IMR-90 (cell line): ENCODE data around the gene MINDY1. TPM values are rescaled to one million over a fixed set of nuclear protein-coding genes. Genes with fewer than 3 reads are reported as not detected.

ENCODE experiments used
- ATAC-seq: fragments of 200-7000 bp; cut with Tn5 transposase; 2 replicates; pipeline ENCODE4 v1.9.1; 2020; ENCODE audit warnings: low read depth, mild to moderate bottlenecking, moderate library complexity
- BruUV-seq: library from RNA; stranded (reverse); fragments of 400-500 nt; replicated peaks from 2 replicates; lab custom pipeline; 2021; lab: Mats Ljungman, UMichigan
- CTCF ChIA-PET: fragments of 300-600 bp; formaldehyde crosslinking; extraction: SDS; loops from one replicate; lab custom pipeline; 2021; ENCODE audit warnings: antibody characterized with exemption; lab: Yijun Ruan, JAX
- POLR2A ChIA-PET: fragments of 300-600 bp; sonication (Branson Sonifier 250); formaldehyde crosslinking; loops from one replicate; lab custom pipeline; 2022; ENCODE audit warnings: antibody characterized with exemption; ENCODE audit not compliant: unreplicated experiment; lab: Charles Lee
- DNase-seq: peaks from one replicate; pipeline ENCODE4 v3.0.0; 2013
- H2AFZ ChIP-seq: replicated peaks from 2 replicates; pipeline ENCODE3; 2013; ENCODE audit warnings: low read length, mild to moderate bottlenecking; ENCODE audit not compliant: poor library complexity
- H2AK5ac ChIP-seq: 2 replicates; pipeline ENCODE4 v1.6.1; 2013; ENCODE audit warnings: low read depth, low read length, inconsistent platforms
- H2AK9ac ChIP-seq: replicated peaks from 2 replicates; pipeline ENCODE3; 2013; ENCODE audit warnings: mild to moderate bottlenecking, low read depth, low read length, moderate library complexity; ENCODE audit not compliant: poor library complexity
- H2BK120ac ChIP-seq: 2 replicates; pipeline ENCODE4 v1.6.1; 2013; ENCODE audit warnings: low read depth, low read length, inconsistent platforms
- H2BK15ac ChIP-seq: 3 replicates; pipeline ENCODE4 v1.6.1; 2013; ENCODE audit warnings: low read depth, low read length, inconsistent platforms
- H2BK20ac ChIP-seq: 2 replicates; pipeline ENCODE4 v1.6.1; 2013; ENCODE audit warnings: low read depth, mild to moderate bottlenecking, inconsistent platforms, low read length, moderate library complexity
- H2BK5ac ChIP-seq: 2 replicates; pipeline ENCODE4 v1.6.1; 2013; ENCODE audit warnings: mild to moderate bottlenecking, low read depth, low read length, inconsistent platforms; ENCODE audit not compliant: poor library complexity, severe bottlenecking
- H3K14ac ChIP-seq: replicated peaks from 2 replicates; pipeline ENCODE4 v1.6.1; 2013; ENCODE audit warnings: low read depth, low read length, inconsistent platforms
- H3K18ac ChIP-seq: 2 replicates; pipeline ENCODE4 v1.6.1; 2013; ENCODE audit warnings: low read depth, low read length, control low read depth
- H3K23ac ChIP-seq: 2 replicates; pipeline ENCODE4 v1.6.1; 2013; ENCODE audit warnings: low read depth, low read length, inconsistent platforms
- H3K27ac ChIP-seq: 2 replicates; pipeline ENCODE4 v1.5.1; 2013; ENCODE audit warnings: mild to moderate bottlenecking, control low read depth, low read length; ENCODE audit not compliant: insufficient read depth
- H3K27me3 ChIP-seq: 2 replicates; pipeline ENCODE4 v1.6.1; 2013; ENCODE audit warnings: low read length; ENCODE audit not compliant: control insufficient read depth, insufficient read depth
- H3K36me3 ChIP-seq: 2 replicates; pipeline ENCODE4 v1.6.1; 2013; ENCODE audit warnings: low read length, mixed read lengths; ENCODE audit not compliant: control insufficient read depth, insufficient read depth
- H3K4ac ChIP-seq: 2 replicates; pipeline ENCODE4 v1.6.1; 2013; ENCODE audit warnings: low read depth, low read length, inconsistent platforms
- H3K4me1 ChIP-seq: 2 replicates; pipeline ENCODE4 v1.6.1; 2013; ENCODE audit warnings: low read length, mixed read lengths; ENCODE audit not compliant: control insufficient read depth, insufficient read depth
- H3K4me2 ChIP-seq: 2 replicates; pipeline ENCODE4 v1.6.1; 2013; ENCODE audit warnings: low read depth, mild to moderate bottlenecking, control low read depth, low read length, moderate library complexity
- H3K4me3 ChIP-seq: 2 replicates; pipeline ENCODE4 v1.5.1; 2013; ENCODE audit warnings: low read depth, mild to moderate bottlenecking, control low read depth, low read length, moderate library complexity; ENCODE audit not compliant: insufficient read depth
- H3K56ac ChIP-seq: 2 replicates; pipeline ENCODE4 v1.6.1; 2013; ENCODE audit warnings: low read length, inconsistent platforms; ENCODE audit not compliant: insufficient read depth; ENCODE audit errors: extremely low read depth
- H3K79me1 ChIP-seq, 2 experiments: 2 replicates each; pipeline ENCODE4 v1.6.1; 2013; ENCODE audit warnings: low read length in 2 of 2, inconsistent platforms in 1 of 2, low read depth in 1 of 2
- H3K9ac ChIP-seq: 2 replicates; pipeline ENCODE4 v1.6.1; 2013; ENCODE audit warnings: low read depth, low read length, control low read depth
- H3K9me1 ChIP-seq: 2 replicates; pipeline ENCODE4 v1.6.1; 2013; ENCODE audit warnings: low read length, inconsistent platforms; ENCODE audit not compliant: insufficient read depth
- H3K9me3 ChIP-seq: 2 replicates; pipeline ENCODE4 v1.6.1; 2013; ENCODE audit warnings: low read length; ENCODE audit not compliant: control insufficient read depth, insufficient read depth
- H4K20me1 ChIP-seq: 2 replicates; pipeline ENCODE4 v1.6.1; 2013; ENCODE audit warnings: low read length, inconsistent platforms; ENCODE audit not compliant: insufficient read depth
- H4K5ac ChIP-seq: 2 replicates; pipeline ENCODE4 v1.6.1; 2013; ENCODE audit warnings: mild to moderate bottlenecking, low read depth, low read length, control low read depth
- H4K8ac ChIP-seq, 2 experiments: 2 replicates each; pipeline ENCODE4 v1.6.1; 2013; ENCODE audit warnings: low read depth in 2 of 2, low read length in 2 of 2, control low read depth in 1 of 2, inconsistent platforms in 1 of 2
- H4K91ac ChIP-seq: 2 replicates; pipeline ENCODE4 v1.6.1; 2013; ENCODE audit warnings: low read depth, low read length, inconsistent platforms; ENCODE audit not compliant: insufficient read depth
- BHLHE40 ChIP-seq: fragments of 150-350 bp; IDR thresholded peaks from 2 replicates; pipeline ENCODE4 v1.6.1; 2016; ENCODE audit warnings: mild to moderate bottlenecking, low read depth, low read length
- dilution Hi-C: fragments of 300-500 bp; cut with HindIII; formaldehyde crosslinking; loops from one replicate; pipeline ENCODE4 v1.14.3; 2018; ENCODE audit warnings: low sequenced_read_pairs; ENCODE audit not compliant: unreplicated experiment
- in situ Hi-C: fragments of 300-500 bp; cut with MboI; formaldehyde crosslinking; loops from 3 replicates; pipeline ENCODE4 v1.14.3; 2019; ENCODE audit warnings: low sequenced_read_pairs, inconsistent platforms, mixed read lengths
- intact Hi-C: fragments of 100-400 bp; cut with micrococcal nuclease; formaldehyde crosslinking; loops from 2 replicates; pipeline ENCODE4 v1.10.0; 2022
- polyA plus RNA-seq, 3 experiments: library from polyadenylated mRNA; depleted of rRNA; stranded (reverse); fragments of >200 nt; gene quantifications; 2 replicates each; pipeline ENCODE4 v1.2.3, GENCODE V29; 2012; ENCODE audit warnings: low replicate concordance in 1 of 3
- total RNA-seq: library from RNA; depleted of rRNA; stranded (reverse); fragments of >200 nt; gene quantifications from 2 replicates; pipeline ENCODE4 v1.2.3, GENCODE V29; 2012

Gene MINDY1
- total and polyA plus RNA-seq, 2 of the 4 experiments (the other 2 are of a cell fraction), result 6.6 to 7.3 TPM

DNA sequence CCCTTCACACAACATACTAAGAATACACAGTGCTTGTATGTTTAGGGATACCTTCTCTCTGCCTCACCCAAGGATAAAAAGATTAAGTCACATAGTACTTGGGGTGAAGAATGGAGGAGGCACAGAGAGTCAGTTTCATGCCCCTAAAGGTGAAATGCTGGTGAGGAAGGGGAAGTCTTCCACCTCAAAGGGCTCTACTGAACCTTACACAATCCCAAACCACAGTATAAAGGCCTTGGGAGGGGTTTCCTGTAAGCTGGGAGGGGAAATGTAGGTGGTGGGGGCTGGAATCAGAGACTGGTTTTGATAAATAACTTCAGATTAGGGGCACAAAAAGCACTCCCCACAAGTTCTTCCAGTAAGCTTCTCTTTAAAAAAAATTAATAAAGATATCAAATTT lies 3.5 kb downstream of the MINDY1 start:
- POLR2A ChIA-PET, result no interaction called here
- Histone ChIP-seq H3K4ac (no peak overlapping the region), H2AFZ (no peak overlapping the region), H4K91ac (no peak overlapping the region), H3K4me1 (peaks cover 9% of the 10 kb centered on the region), H3K14ac (no peak overlapping the region), H3K27me3 (no peaks in the 10 kb centered on the region), H2BK20ac (no peak overlapping the region), H2BK120ac (no peak overlapping the region), H3K23ac (no peak overlapping the region; the same call in 1 of the 2 replicates), H4K20me1 (no peaks in the 10 kb centered on the region), H3K56ac (no peak overlapping the region), H4K8ac (no peak overlapping the region), H3K9me3 (no peaks in the 10 kb centered on the region), H3K36me3 (peaks cover 18% of the 10 kb centered on the region), H3K18ac (no peak overlapping the region), H3K27ac (no peak overlapping the region), H3K4me2 (no peak overlapping the region; the same call in 1 of the 2 replicates), H3K9ac (no peak overlapping the region), H2BK15ac (no peak overlapping the region), H3K79me1 (peaks cover 7 to 19% of the 10 kb centered on the region in 2 experiments), H2AK9ac (no peak overlapping the region), H2BK5ac (no peak overlapping the region), H2AK5ac (no peak overlapping the region), H3K4me3 (no peak overlapping the region), H3K9me1 (peaks cover 16% of the 10 kb centered on the region), H4K5ac (no peak overlapping the region)
- TF ChIP-seq BHLHE40, result no peak
- ATAC-seq, result no peak
- no TSS peak for BruUV-seq
- in situ Hi-C loops, result no loop called here
- dilution Hi-C loops, result no loop called here
- CTCF ChIA-PET, result no interaction called here
- DNase-seq, result no peak
- intact Hi-C loops, result loop anchor here (10.0 kb wide), 1 partner anchor 438 kb away; no protein-coding TSS in a partner anchor
